VCaP (cell line): ENCODE data around the gene PSKH1.
"Not testable (repeated sequence)": the region's sequence is repeated elsewhere in the genome, so short reads cannot be mapped to it uniquely, and the experiment has no call there.

Source experiments
- H3K27ac ChIP-seq: fragments of 450-650 bp; 2 replicates; pipeline ENCODE4 v1.5.1; 2017
- TF ChIP-seq, protein P1 (sequence below): fragments of 450-650 bp; conservative IDR thresholded peaks from 2 replicates; pipeline ENCODE4 v1.5.1; 2017; ENCODE audit warnings: mild to moderate bottlenecking, moderate library complexity

The PSKH1 gene

GRCh38 chr16:67860589-67861398, 32.3 kb upstream of the PSKH1 start:
- no peak overlapping the region for H3K27ac ChIP-seq
- TF ChIP-seq, protein P1, sequence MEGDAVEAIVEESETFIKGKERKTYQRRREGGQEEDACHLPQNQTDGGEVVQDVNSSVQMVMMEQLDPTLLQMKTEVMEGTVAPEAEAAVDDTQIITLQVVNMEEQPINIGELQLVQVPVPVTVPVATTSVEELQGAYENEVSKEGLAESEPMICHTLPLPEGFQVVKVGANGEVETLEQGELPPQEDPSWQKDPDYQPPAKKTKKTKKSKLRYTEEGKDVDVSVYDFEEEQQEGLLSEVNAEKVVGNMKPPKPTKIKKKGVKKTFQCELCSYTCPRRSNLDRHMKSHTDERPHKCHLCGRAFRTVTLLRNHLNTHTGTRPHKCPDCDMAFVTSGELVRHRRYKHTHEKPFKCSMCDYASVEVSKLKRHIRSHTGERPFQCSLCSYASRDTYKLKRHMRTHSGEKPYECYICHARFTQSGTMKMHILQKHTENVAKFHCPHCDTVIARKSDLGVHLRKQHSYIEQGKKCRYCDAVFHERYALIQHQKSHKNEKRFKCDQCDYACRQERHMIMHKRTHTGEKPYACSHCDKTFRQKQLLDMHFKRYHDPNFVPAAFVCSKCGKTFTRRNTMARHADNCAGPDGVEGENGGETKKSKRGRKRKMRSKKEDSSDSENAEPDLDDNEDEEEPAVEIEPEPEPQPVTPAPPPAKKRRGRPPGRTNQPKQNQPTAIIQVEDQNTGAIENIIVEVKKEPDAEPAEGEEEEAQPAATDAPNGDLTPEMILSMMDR = no peak

DNA sequence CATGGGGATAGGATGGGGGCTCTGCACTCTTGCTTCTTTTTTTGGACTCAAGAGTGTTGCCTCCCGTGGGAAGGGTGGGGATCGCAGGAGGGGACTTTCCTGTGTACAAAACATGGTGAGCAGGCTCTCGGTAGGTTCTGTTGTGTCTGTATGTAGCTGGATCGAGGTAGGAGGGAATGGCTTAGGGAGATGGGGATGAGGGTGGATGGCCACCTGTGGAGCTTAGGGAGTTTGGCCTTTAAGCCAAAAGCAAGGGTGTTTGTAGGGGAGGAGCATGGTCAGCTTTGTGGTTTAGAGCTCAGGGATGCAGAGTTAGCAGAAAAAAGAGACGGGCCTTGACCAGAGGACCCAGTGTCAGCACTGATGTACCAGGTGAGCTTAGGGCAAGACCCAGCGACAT, 31.2 kb upstream of the PSKH1 start:
- TF ChIP-seq, protein P1 = no peak
- H3K27ac ChIP-seq = no peak overlapping the region

DNA sequence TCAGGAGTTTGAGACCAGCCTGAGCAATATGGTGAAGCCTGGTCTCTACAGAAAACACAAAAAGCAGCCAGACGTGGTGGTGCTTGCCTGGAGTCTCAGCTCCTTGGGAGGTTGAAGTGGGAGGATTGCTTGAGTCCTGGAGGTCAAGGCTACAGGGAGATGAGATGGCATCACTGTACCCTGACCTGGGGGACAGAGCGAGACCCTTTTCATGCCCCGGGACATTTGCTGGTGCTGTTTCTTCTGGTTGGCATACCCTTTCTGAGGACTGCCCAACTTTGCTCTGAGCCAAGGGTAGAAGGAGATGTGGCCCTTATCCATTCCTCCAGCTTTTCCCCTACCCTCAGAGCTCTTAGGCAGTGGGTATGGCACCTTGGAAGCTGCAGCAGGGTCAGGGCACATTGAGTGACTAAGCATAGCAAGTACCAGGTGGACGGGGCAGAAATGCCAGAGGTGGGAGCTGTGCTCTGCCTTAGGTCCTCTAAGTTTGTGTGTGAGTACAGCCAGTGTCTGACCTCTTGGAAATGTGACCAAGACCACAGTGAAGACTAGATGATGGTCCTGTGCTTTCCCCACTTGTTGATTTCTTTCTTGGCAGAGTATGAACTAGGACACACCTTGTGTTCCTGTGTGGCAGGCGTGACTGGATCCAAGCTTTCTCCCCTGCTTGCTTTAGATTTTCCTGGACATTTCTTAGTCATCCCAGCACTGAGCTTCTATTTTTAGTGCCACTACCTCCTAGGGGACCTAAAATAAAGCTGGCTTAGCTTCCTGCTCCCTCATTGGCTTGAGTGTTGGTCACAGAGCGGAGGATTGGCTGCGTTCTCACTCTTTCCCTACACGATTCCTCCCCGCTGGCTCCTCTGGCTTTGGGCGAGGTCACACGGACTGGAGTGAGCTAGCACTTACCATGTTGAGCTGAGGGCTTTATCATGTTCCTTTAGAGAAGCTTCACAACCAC, 30.2 kb upstream of the PSKH1 start:
- no peak overlapping the region for H3K27ac ChIP-seq
- TF ChIP-seq, protein P1 = no peak

DNA sequence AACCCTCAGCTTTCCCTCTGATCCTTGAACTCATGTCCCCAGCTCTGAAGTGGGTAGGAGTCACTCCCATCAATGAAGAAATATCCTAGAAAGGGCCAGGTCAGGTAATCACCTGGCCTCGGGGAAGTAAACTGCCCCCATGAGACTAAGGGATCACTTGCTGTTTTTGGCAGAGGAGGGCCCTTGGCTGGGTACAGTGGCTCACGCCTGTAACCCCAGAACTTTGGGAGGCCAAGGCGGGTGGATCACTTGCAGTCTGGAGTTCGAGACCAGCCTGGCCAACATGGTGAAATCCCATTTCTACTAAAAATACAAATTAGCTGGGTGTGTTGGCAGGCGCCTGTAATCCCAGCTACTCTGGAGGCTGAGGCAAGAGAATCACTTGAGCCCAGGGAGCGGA, 29.0 kb upstream of the PSKH1 start:
- not testable (repeated sequence) for H3K27ac ChIP-seq

- no peak overlapping the region for H3K27ac ChIP-seq
- TF ChIP-seq, protein P1 = no peak
These were observed 28.5 kb upstream of the PSKH1 start for GRCh38 chr16:67864594-67864993.

DNA sequence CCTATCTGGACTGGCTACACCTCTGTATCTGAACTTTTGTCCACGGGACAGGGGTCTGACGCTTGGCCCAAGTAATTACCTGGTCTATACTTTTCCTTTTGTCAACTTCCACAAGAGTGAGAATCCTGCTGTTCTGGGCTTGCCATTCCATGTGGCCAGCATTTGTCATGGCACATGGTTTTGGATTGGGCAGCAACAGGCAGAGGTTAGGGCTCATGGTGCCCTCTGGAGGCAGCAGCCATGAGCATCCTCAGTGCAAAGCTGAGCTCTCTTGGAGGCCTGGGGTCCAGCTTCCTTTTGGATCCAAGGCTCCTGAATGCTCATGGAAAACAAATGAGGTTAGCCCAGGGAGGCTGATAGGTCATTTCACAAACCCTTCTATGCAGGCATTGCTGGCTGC, 27.7 kb upstream of the PSKH1 start:
- TF ChIP-seq, protein P1 = peak; percentile 17; the same call in 1 of the 2 replicates
- H3K27ac ChIP-seq = no peak overlapping the region

- no peak overlapping the region for H3K27ac ChIP-seq
These were observed 24.8 kb upstream of the PSKH1 start for GRCh38 chr16:67868290-67868689.

More at GRCh38 chr16:67868290-67868689, 24.8 kb upstream of the PSKH1 start:
- TF ChIP-seq, protein P1 = no peak
